ENCODE measurements around the gene GOLGA8B. TPM values are rescaled to one million over a fixed set of nuclear protein-coding genes. Genes with fewer than 3 reads are reported as not detected.

The GOLGA8B gene
- total RNA-seq, 1 experiment from 2014 or later, result 51.0 TPM

Other genes with a start within 250 kb of the GOLGA8B start
- 22.9 TPM in 2 replicates for gene SLC12A6, start 245.9 kb downstream of the GOLGA8B start, total RNA-seq (2014; rRNA removed)
- 291 and 323 TPM in 2 replicates for gene NOP10, start 240.5 kb downstream of the GOLGA8B start, total RNA-seq (2014; rRNA removed)
- 0.04 TPM in 1 of 2 replicates, not detected in the other for gene NUTM1, start 240.3 kb downstream of the GOLGA8B start, total RNA-seq (2014; rRNA removed)
- gene LPCAT4, start 216.5 kb downstream of the GOLGA8B start, total RNA-seq (2014; rRNA removed), result 37.0 and 38.2 TPM in 2 replicates
- 25.3 and 37.3 TPM in 2 replicates for gene GOLGA8A, start 145.8 kb downstream of the GOLGA8B start, total RNA-seq (2014; rRNA removed)
- not detected in 2 replicates for gene GJD2, start 171.3 kb upstream of the GOLGA8B start, total RNA-seq (2014; rRNA removed)
- not detected in 2 replicates for gene ACTC1, start 211.9 kb upstream of the GOLGA8B start, total RNA-seq (2014; rRNA removed)